ENCODE data around the gene FER1L5. TPM values are rescaled to one million over a fixed set of nuclear protein-coding genes. Genes with fewer than 3 reads are reported as not detected.

Gene FER1L5
- total and polyA plus RNA-seq, 2 experiments from 2014 or later = 0.18 to 0.76 TPM

- H3K4me1 ChIP-seq (ENCODE audit: insufficient read depth) = no peaks in the 10 kb centered on the region
- H3F3A ChIP-seq (replicated peaks; ENCODE audit: low read depth) = no peaks in the 10 kb centered on the region
- no peak overlapping the region for H3K4me2 ChIP-seq
- H3K36me3 ChIP-seq (ENCODE audit: insufficient read depth) = peaks cover 22% of the 10 kb centered on the region
- no peaks in the 10 kb centered on the region for H3K9me3 Mint-ChIP-seq
- H3K9me2 ChIP-seq (ENCODE audit: insufficient read depth) = no peaks in the 10 kb centered on the region
- peaks cover 4% of the 10 kb centered on the region for H3K27me3 Mint-ChIP-seq (ENCODE audit: insufficient read depth, low read depth, poor library complexity)
- H3K27ac Mint-ChIP-seq = no peak overlapping the region
- no peak overlapping the region for H3K4me3 Mint-ChIP-seq
- H3K4me3 ChIP-seq = no peak overlapping the region
- H3K27me3 ChIP-seq (ENCODE audit: insufficient read depth) = no peaks in the 10 kb centered on the region
- no peaks in the 10 kb centered on the region for H3K4me1 Mint-ChIP-seq
- no peaks in the 10 kb centered on the region for H3K79me2 ChIP-seq (replicated peaks; ENCODE audit: insufficient read depth)
- no peak overlapping the region for H2AFZ ChIP-seq
- TF ChIP-seq EZH2 (IDR thresholded peaks at IDR 0.05; ENCODE audit: low read depth, unreplicated experiment) = no peak
- no peak for TF ChIP-seq JUNB (IDR thresholded peaks at IDR 0.05; ENCODE audit: unreplicated experiment)
- no peak for TF ChIP-seq ZNF331 (CRISPR knock-in tag; IDR thresholded peaks at IDR 0.05; ENCODE audit: low read depth)
- TF ChIP-seq EZH2phosphoT487 (IDR thresholded peaks at IDR 0.05; ENCODE audit: unreplicated experiment) = no peak
- TF ChIP-seq ZNF462 (CRISPR knock-in tag; IDR thresholded peaks at IDR 0.05) = no peak
- no peak for TF ChIP-seq CTCF (conservative IDR thresholded peaks at IDR 0.05; ENCODE audit: low read depth in 2 of 2)
- no peak for TF ChIP-seq REST (IDR thresholded peaks at IDR 0.05; ENCODE audit: unreplicated experiment)
- no peak for TF ChIP-seq STAT1 (IDR thresholded peaks at IDR 0.05; ENCODE audit: unreplicated experiment)
- TF ChIP-seq, protein P1, sequence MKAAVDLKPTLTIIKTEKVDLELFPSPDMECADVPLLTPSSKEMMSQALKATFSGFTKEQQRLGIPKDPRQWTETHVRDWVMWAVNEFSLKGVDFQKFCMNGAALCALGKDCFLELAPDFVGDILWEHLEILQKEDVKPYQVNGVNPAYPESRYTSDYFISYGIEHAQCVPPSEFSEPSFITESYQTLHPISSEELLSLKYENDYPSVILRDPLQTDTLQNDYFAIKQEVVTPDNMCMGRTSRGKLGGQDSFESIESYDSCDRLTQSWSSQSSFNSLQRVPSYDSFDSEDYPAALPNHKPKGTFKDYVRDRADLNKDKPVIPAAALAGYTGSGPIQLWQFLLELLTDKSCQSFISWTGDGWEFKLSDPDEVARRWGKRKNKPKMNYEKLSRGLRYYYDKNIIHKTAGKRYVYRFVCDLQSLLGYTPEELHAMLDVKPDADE (IDR thresholded peaks at IDR 0.05) = no peak
- no peak for TF ChIP-seq POLR2AphosphoS5 (IDR thresholded peaks at IDR 0.05; ENCODE audit: low read depth)
- TF ChIP-seq CREB1 (CRISPR knock-in tag; IDR thresholded peaks at IDR 0.05; ENCODE audit: low read depth) = no peak
- no peak for ATAC-seq
- H4K20me1 ChIP-seq (replicated peaks; ENCODE audit: insufficient read depth) = peaks cover 9% of the 10 kb centered on the region
- peaks cover 36% of the 10 kb centered on the region for H3K36me3 Mint-ChIP-seq (ENCODE audit: low read depth)
- no peak for DNase-seq (ENCODE audit: low spot score)
- H3K27ac ChIP-seq (ENCODE audit: low read depth) = no peak overlapping the region
Observed at GRCh38 chr2:96703021-96703751, 60.6 kb downstream of the FER1L5 start.
